Fibroblast of villous mesenchyme (primary cell): ENCODE results near the gene RTP3. TPM values are rescaled to one million over a fixed set of nuclear protein-coding genes. Genes with fewer than 3 reads are reported as not detected.
"Not testable (repeated sequence)": the region's sequence is repeated elsewhere in the genome, so short reads cannot be mapped to it uniquely, and the experiment has no call there.

Source experiments
- DNase-seq: peaks from one replicate; pipeline ENCODE4 v3.0.0-alpha.2; 2010; ENCODE audit warnings: low read depth
- H3K4me3 ChIP-seq: 2 replicates; pipeline ENCODE4 v1.5.1; 2011; ENCODE audit warnings: low read depth, mild to moderate bottlenecking, low read length
- total RNA-seq: library from RNA; depleted of rRNA; stranded (reverse); fragments of >200 nt; gene quantifications from 2 replicates; pipeline ENCODE4 v1.2.3, GENCODE V29; 2012
- TF ChIP-seq, protein P1 (sequence below): IDR thresholded peaks from 2 replicates; pipeline ENCODE4 v1.5.1; 2012; ENCODE audit warnings: low read depth, mild to moderate bottlenecking, low read length; ENCODE audit not compliant: insufficient read depth

Gene RTP3
- total RNA-seq, 1 donor, result 0.43 TPM

DNA sequence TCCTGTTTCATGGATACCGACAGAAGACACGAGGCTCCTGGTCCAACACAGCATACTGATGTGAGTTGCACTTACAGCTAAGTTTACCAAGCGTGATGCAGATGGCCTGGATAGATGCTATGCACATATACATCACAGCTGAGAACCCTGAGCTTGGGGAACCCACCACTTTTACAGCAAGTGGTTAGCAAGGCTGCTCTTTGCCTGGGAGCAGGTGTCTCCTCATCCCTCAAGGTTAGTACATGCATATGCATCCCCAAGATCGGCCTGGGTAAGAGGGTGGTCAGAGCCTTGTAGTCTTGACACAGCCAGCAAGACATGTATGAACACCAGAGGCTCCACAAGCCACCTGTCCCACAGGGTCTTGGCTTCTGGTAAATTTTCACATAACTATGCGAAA lies 40.0 kb downstream of the RTP3 start:
- TF ChIP-seq, protein P1, sequence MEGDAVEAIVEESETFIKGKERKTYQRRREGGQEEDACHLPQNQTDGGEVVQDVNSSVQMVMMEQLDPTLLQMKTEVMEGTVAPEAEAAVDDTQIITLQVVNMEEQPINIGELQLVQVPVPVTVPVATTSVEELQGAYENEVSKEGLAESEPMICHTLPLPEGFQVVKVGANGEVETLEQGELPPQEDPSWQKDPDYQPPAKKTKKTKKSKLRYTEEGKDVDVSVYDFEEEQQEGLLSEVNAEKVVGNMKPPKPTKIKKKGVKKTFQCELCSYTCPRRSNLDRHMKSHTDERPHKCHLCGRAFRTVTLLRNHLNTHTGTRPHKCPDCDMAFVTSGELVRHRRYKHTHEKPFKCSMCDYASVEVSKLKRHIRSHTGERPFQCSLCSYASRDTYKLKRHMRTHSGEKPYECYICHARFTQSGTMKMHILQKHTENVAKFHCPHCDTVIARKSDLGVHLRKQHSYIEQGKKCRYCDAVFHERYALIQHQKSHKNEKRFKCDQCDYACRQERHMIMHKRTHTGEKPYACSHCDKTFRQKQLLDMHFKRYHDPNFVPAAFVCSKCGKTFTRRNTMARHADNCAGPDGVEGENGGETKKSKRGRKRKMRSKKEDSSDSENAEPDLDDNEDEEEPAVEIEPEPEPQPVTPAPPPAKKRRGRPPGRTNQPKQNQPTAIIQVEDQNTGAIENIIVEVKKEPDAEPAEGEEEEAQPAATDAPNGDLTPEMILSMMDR, result no peak
- DNase-seq, result no peak
- no peak overlapping the region for H3K4me3 ChIP-seq

DNA sequence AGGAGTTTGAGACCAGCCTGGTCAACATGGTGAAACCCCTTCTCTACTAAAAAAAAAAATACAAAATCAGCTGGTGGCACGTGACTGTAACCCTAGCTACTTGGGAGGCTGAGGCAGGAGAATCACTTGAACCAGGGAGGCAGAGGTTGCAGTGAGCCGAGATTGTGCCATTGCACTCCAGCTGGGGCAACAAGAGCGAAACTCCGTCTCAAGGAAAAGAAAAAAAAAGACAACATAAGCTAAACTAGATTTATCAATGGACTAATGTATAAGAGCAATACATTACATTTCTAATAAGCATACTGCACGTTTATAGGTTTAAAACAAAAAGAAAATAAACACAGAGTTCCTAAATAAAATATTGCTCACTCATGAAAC lies 40.6 kb downstream of the RTP3 start:
- not testable (repeated sequence) for DNase-seq, H3K4me3 ChIP-seq

DNA sequence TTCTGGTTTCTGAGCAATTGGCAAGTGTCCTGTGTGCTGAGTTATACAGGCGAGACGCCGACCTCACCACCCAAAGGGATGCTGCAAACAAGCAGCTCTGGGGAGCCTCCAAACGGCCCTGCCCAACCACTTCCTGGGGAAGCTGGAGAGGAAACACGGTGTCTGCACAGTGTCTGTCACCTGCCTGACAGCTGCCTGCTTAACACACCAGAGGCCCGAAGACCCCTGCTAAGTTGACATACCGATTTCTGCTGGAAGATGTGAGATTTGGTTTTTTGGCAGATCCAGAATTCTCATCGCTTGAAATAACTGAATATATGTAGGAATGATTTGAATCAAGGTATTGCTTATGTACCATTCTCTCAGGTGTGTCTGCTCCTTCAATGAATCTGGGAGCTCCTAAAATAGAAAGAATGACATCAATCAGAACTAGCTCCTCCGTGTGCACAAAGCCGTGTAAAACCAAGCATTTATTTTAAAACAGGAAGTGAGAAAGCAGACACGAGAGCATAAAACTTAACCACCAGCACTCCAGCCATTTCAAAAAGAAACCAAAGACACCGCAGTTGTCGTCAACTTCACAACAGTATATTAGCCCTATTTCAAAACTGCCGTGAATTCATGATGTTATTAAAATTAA lies 41.1 kb downstream of the RTP3 start:
- TF ChIP-seq, protein P1, result no peak
- no peak overlapping the region for H3K4me3 ChIP-seq
- peak; percentile 38 for DNase-seq

DNA sequence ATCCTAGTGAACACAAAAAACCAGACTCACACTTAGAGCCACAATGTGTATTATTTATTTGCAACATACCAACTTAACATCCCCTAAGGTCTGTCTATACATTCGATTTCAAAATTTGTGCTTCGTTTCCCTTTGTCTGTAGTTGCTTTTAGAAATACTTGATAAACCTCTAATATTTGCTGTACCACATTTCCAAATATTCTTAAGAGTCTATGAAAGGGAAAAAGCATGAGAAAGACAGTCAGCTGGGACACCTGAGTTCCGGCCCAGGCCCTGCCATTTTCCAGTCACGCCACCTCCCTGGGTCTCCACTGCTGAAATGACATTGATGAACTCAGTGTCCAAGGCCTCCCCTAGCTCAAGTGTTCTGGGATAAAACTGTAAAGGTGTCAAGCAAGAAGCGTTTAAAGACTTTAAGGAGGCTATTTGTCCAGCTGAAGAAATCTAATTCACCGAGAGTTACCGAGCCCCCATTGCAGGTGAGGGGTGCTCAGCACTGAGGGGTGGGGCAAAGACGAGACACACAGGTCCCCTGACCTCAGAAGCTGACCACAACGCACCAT lies 41.7 kb downstream of the RTP3 start:
- no peak for DNase-seq
- TF ChIP-seq, protein P1, result no peak
- H3K4me3 ChIP-seq, result no peak overlapping the region

GRCh38 chr3:46540550-46540949 lies 42.8 kb downstream of the RTP3 start:
- no peak overlapping the region for H3K4me3 ChIP-seq
- TF ChIP-seq, protein P1, result no peak
- DNase-seq, result no peak

DNA sequence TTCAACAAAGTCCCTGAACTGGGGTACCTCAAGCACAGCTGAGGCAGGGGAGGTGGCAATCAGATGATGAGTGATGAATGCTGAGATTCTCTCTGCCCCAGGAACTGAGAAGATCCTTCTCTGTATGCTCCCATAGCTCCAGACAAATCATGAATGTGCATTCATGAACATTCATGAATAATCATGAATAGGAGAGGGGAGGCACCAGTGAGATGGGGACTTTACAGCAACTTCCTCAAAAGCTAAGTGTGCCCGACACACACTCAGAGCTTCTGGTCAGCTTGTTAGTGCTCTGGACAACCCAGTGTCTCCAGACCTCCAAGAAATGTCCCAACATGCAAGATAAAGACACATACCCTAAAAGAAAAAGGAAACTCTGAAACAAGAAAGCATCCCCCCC lies 44.1 kb downstream of the RTP3 start:
- H3K4me3 ChIP-seq, result no peak overlapping the region
- DNase-seq, result no peak
- TF ChIP-seq, protein P1, result no peak

DNA sequence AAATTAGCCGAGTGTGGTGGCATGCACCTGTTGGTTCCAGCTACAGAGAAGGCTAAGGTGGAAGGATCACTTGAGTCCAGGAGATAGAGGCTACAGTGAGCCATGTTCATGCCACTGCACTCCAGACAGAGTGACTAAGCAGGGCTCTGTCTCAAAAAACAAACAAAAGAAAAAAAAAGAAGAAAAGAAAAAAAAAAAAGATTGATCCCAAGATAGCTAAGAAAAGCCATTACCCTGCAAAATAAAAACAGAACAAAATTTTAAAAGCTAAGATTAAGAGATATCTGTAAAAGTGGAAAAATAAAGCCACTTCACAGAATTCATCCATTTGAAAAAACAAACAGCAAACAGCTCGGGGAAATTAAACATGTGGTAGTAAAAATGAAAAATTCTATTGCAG lies 44.6 kb downstream of the RTP3 start:
- no peak for DNase-seq
- no peak overlapping the region for H3K4me3 ChIP-seq
- TF ChIP-seq, protein P1, result no peak
